ENCODE measurements around the gene HERC4. TPM values are rescaled to one million over a fixed set of nuclear protein-coding genes. Genes with fewer than 3 reads are reported as not detected.

Gene HERC4
- total RNA-seq, 3 donors from 2014 or later = 43.2 to 81.4 (median 66.2) TPM

GRCh38 chr10:68010426-68010940 is 64.6 kb downstream of the HERC4 start:
- H3K27me3 ChIP-seq = no peaks in the 10 kb centered on the region
- no peak overlapping the region for H3K4me3 ChIP-seq
- H3K4me1 ChIP-seq = no peaks in the 10 kb centered on the region
- intact Hi-C loops (cut with DNase I; ENCODE audit: low total_unique reads) = no loop called here
- no peak overlapping the region for H3K27ac ChIP-seq
- no peak for DNase-seq (ENCODE audit: low spot score in 2 of 2)
- H3K9me3 ChIP-seq = no peaks in the 10 kb centered on the region
- TF ChIP-seq POLR2A (IDR thresholded peaks at IDR 0.05) (no peak), POLR2AphosphoS5 (IDR thresholded peaks at IDR 0.05) (no peak)
- TF ChIP-seq, protein P1, sequence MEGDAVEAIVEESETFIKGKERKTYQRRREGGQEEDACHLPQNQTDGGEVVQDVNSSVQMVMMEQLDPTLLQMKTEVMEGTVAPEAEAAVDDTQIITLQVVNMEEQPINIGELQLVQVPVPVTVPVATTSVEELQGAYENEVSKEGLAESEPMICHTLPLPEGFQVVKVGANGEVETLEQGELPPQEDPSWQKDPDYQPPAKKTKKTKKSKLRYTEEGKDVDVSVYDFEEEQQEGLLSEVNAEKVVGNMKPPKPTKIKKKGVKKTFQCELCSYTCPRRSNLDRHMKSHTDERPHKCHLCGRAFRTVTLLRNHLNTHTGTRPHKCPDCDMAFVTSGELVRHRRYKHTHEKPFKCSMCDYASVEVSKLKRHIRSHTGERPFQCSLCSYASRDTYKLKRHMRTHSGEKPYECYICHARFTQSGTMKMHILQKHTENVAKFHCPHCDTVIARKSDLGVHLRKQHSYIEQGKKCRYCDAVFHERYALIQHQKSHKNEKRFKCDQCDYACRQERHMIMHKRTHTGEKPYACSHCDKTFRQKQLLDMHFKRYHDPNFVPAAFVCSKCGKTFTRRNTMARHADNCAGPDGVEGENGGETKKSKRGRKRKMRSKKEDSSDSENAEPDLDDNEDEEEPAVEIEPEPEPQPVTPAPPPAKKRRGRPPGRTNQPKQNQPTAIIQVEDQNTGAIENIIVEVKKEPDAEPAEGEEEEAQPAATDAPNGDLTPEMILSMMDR (IDR thresholded peaks at IDR 0.05) = no peak
- no peaks in the 10 kb centered on the region for H3K36me3 ChIP-seq

- Histone ChIP-seq H3K4me3 (no peak overlapping the region), H3K4me1 (no peaks in the 10 kb centered on the region), H3K27me3 (no peaks in the 10 kb centered on the region), H3K9me3 (no peaks in the 10 kb centered on the region), H3K27ac (no peak overlapping the region), H3K36me3 (no peaks in the 10 kb centered on the region)
- intact Hi-C loops (cut with DNase I; ENCODE audit: low total_unique reads) = no loop called here
- no peak for DNase-seq (ENCODE audit: low spot score in 2 of 2)
- TF ChIP-seq POLR2A (IDR thresholded peaks at IDR 0.05) (no peak), POLR2AphosphoS5 (IDR thresholded peaks at IDR 0.05) (no peak)
- TF ChIP-seq, protein P1 (IDR thresholded peaks at IDR 0.05) = no peak
Observed at GRCh38 chr10:68007356-68007755, 67.7 kb downstream of the HERC4 start.

- no peaks in the 10 kb centered on the region for H3K36me3 ChIP-seq
- H3K27ac ChIP-seq = no peak overlapping the region
- TF ChIP-seq POLR2A (IDR thresholded peaks at IDR 0.05) = no peak
- TF ChIP-seq, protein P1 (IDR thresholded peaks at IDR 0.05) = no peak
- no peak for TF ChIP-seq POLR2AphosphoS5 (IDR thresholded peaks at IDR 0.05)
- H3K9me3 ChIP-seq = no peaks in the 10 kb centered on the region
- intact Hi-C loops (cut with DNase I; ENCODE audit: low total_unique reads) = no loop called here
- H3K4me1 ChIP-seq = no peaks in the 10 kb centered on the region
- no peak for DNase-seq (ENCODE audit: low spot score in 2 of 2)
- H3K4me3 ChIP-seq = no peak overlapping the region
- H3K27me3 ChIP-seq = no peaks in the 10 kb centered on the region
Observed at GRCh38 chr10:68001539-68001938, 73.5 kb downstream of the HERC4 start.

- no peaks in the 10 kb centered on the region for H3K27me3 ChIP-seq
- no peak for DNase-seq (ENCODE audit: low spot score in 2 of 2)
- H3K27ac ChIP-seq = no peak overlapping the region
- H3K36me3 ChIP-seq = no peaks in the 10 kb centered on the region
- TF ChIP-seq POLR2A (IDR thresholded peaks at IDR 0.05) (no peak), POLR2AphosphoS5 (IDR thresholded peaks at IDR 0.05) (no peak)
- TF ChIP-seq, protein P1 (IDR thresholded peaks at IDR 0.05) = no peak
- no peak overlapping the region for H3K4me3 ChIP-seq
- intact Hi-C loops (cut with DNase I; ENCODE audit: low total_unique reads) = no loop called here
- H3K9me3 ChIP-seq = no peaks in the 10 kb centered on the region
- H3K4me1 ChIP-seq = no peaks in the 10 kb centered on the region
Observed at GRCh38 chr10:68001000-68001399, 74.1 kb downstream of the HERC4 start.

DNA sequence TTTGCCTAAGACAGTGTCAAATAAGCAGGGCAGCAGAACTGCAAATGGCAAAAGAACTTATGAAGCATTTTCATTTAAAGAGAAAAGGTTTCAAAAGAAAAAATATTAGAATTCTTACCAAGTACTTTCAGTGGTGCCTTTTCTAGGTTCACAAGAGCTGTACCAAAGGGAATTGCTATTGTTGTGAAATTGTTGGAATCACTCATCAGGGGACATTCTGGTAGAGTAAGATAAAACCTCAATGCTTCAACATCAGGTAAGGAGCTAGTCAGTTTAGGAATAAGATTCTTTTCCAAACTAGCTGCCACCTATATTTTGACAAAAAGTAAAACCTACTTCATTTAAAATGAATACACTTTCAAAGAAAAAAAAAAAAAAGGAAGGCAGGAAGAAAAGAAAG is 85.0 kb downstream of the HERC4 start:
- Histone ChIP-seq H3K9me3 (no peaks in the 10 kb centered on the region), H3K4me1 (no peaks in the 10 kb centered on the region), H3K4me3 (no peak overlapping the region), H3K36me3 (peaks cover 3% of the 10 kb centered on the region), H3K27me3 (no peaks in the 10 kb centered on the region), H3K27ac (no peak overlapping the region)
- intact Hi-C loops (cut with DNase I; ENCODE audit: low total_unique reads) = no loop called here
- TF ChIP-seq POLR2AphosphoS5 (IDR thresholded peaks at IDR 0.05) (no peak), POLR2A (IDR thresholded peaks at IDR 0.05) (no peak)
- TF ChIP-seq, protein P1 (IDR thresholded peaks at IDR 0.05) = no peak
- DNase-seq (ENCODE audit: low spot score in 2 of 2) = no peak

All from breast epithelium (tissue), 4 donors.